ENCODE data around the gene EXOC3. TPM values are rescaled to one million over a fixed set of nuclear protein-coding genes. Genes with fewer than 3 reads are reported as not detected.

The EXOC3 gene
- total RNA-seq, 4 donors from 2014 or later = 69.9 to 240 (median 76.1) TPM

DNA sequence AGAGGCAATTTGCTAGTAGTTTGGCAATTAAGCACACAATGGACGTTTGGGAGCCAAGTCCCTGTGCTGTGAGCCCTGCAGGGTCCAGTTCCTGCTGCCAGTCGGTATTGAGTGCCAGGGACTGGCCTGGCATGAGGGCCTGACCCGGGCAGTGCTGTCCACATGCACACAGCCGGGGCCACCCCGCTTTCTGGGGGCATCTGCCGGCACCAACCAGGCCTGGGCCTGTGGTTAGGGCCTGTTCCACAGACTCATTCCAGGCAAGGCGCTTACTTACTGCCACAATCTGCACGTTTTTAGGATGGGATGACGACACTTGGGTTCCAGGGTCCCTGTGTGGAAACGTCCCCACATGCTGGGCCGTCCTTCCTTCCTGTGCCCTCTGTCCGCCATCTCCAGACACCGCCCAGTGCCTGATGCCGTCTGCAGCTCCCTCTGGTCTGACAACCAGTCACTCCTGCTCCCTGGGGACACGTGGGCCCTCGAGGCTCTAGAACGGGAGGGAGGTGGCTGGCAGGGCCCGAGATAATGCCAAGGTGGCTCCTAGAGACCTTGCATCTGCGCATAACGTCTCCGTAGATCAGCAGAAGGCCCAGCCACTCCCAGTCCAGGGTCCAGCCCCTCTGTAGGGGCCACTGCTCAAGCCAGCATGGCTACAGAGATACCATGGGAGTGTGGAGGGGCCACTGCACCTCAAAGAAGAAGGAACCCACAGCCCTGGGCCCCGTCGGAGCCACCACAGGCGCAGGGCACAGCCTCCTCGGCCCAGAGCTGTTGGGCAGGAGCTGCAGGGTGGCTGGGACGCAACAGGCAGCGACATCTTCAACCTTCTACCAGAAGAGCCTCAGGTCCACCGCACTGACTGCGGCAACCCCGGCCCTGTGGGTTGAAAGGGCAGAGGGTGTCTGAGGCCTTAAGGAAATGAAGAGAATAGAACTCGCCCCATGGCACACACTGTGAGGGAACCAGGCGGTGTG is 56.5 kb downstream of the EXOC3 start:
- H3K27me3 ChIP-seq = peaks cover 62% of the 10 kb centered on the region

DNA sequence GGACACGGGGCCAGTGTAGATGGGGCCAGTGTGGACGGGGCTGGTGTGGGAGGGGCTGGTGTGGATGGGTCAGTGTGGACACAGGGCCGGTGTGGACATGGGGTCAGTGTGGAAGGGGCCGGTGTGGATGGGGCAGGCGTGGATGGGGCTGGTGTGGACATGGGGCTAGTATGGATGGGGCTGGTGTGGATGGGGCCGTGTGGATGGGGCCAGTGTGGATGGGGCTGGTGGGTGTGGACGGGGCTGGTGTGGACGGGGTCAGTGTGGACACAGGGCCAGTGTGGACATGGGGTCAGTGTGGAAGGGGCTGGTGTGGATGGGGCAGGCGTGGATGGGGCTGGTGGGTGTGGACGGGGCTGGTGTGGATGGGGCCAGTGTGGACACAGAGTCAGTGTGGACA is 57.5 kb downstream of the EXOC3 start:
- Histone ChIP-seq H3K4me3 (no peak overlapping the region), H3K4me1 (no peaks in the 10 kb centered on the region), H3K27me3 (peaks cover 66% of the 10 kb centered on the region)

More for the DNA sequence above, 56.5 kb downstream of the EXOC3 start:
- TF ChIP-seq EP300 (IDR thresholded peaks at IDR 0.05; ENCODE audit: low read depth) (no peak), POLR2A (IDR thresholded peaks at IDR 0.05) (no peak), POLR2AphosphoS5 (IDR thresholded peaks at IDR 0.05) (no peak)
- TF ChIP-seq, protein P1, sequence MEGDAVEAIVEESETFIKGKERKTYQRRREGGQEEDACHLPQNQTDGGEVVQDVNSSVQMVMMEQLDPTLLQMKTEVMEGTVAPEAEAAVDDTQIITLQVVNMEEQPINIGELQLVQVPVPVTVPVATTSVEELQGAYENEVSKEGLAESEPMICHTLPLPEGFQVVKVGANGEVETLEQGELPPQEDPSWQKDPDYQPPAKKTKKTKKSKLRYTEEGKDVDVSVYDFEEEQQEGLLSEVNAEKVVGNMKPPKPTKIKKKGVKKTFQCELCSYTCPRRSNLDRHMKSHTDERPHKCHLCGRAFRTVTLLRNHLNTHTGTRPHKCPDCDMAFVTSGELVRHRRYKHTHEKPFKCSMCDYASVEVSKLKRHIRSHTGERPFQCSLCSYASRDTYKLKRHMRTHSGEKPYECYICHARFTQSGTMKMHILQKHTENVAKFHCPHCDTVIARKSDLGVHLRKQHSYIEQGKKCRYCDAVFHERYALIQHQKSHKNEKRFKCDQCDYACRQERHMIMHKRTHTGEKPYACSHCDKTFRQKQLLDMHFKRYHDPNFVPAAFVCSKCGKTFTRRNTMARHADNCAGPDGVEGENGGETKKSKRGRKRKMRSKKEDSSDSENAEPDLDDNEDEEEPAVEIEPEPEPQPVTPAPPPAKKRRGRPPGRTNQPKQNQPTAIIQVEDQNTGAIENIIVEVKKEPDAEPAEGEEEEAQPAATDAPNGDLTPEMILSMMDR (IDR thresholded peaks at IDR 0.05) = no peak
- WGBS, 2 donors (ENCODE audit: low coverage in 1 of 2) = 90% methylated on average over 31 of the region's 32 CpGs; no CpG with 5 or more reads in 1 of the 2 donors
- Histone ChIP-seq H3K4me1 (no peaks in the 10 kb centered on the region), H3K27ac (no peak overlapping the region), H3K9me3 (no peaks in the 10 kb centered on the region), H3K36me3 (no peaks in the 10 kb centered on the region), H3K4me3 (no peak overlapping the region)
- intact Hi-C loops (cut with DNase I; ENCODE audit: low total_unique reads) (no loop called here), in situ Hi-C loops (cut with MboI; ENCODE audit: low pct_ligation_motif_present in 1 of 4, low pct_unique_long_range_greater_than_20kb in 1 of 4, low sequenced_read_pairs in 3 of 4) (no loop called here)
- no peak for DNase-seq

DNA sequence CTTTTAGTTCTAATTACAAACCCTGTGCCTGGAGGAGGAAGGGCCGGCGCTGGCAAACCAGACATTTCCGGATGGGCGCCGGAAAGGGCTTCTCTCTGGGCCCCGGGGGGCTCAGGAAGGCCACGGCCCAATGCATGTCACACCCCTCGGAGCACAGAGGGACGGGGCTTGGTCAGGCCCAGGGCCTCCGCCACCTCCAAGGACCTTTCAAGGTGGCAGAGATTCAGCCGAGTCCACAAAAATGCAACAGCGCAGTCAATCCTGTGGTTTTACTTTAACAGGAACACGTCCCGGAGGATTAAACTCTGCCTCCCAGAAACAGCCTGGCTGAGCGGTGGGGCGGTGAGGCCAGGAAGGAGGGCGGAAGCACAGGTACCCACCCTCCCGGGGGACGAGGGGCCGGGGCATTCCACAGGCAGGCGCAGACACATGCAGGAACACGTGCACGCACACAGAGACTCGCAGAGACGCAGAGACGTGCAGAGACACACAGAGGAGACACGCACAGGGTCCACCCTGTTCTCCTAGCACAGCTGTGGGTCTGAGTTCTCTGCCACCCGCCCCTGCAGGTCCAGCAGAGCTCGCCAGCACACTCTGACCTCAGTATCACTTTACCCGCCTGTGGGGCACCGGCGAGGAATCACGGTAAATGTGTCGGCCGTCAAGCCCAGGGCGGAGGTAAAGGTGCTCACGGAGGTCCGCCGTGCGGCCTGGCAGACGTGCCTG is 58.3 kb downstream of the EXOC3 start:
- no peak for TF ChIP-seq EP300 (IDR thresholded peaks at IDR 0.05; ENCODE audit: low read depth)
- TF ChIP-seq, protein P1 (IDR thresholded peaks at IDR 0.05) = no peak
- TF ChIP-seq POLR2AphosphoS5 (IDR thresholded peaks at IDR 0.05) = no peak
- no peak for TF ChIP-seq POLR2A (IDR thresholded peaks at IDR 0.05)
- peaks cover 72% of the 10 kb centered on the region for H3K27me3 ChIP-seq
- no peaks in the 10 kb centered on the region for H3K9me3 ChIP-seq
- WGBS, 2 donors (ENCODE audit: low coverage in 1 of 2) = 79% methylated on average over 41 of the region's 41 CpGs; no CpG with 5 or more reads in 1 of the 2 donors
- H3K27ac ChIP-seq = no peak overlapping the region
- H3K4me1 ChIP-seq = no peaks in the 10 kb centered on the region
- no peak overlapping the region for H3K4me3 ChIP-seq
- in situ Hi-C loops (cut with MboI; ENCODE audit: low pct_ligation_motif_present in 1 of 4, low pct_unique_long_range_greater_than_20kb in 1 of 4, low sequenced_read_pairs in 3 of 4) = no loop called here
- no peaks in the 10 kb centered on the region for H3K36me3 ChIP-seq
- intact Hi-C loops (cut with DNase I; ENCODE audit: low total_unique reads) = no loop called here
- no peak for DNase-seq

More for the DNA sequence above, 57.5 kb downstream of the EXOC3 start:
- Histone ChIP-seq H3K9me3 (no peaks in the 10 kb centered on the region), H3K27ac (no peak overlapping the region), H3K36me3 (no peaks in the 10 kb centered on the region)
- whole genome bisulfite sequencing, 2 donors (ENCODE audit: low coverage in 1 of 2) = 66 to 86% methylated on average over 9 to 10 of the region's 10 CpGs
- in situ Hi-C loops (cut with MboI; ENCODE audit: low pct_ligation_motif_present in 1 of 4, low pct_unique_long_range_greater_than_20kb in 1 of 4, low sequenced_read_pairs in 3 of 4) = no loop called here
- no peak for DNase-seq
- TF ChIP-seq EP300 (IDR thresholded peaks at IDR 0.05; ENCODE audit: low read depth) (no peak), POLR2A (IDR thresholded peaks at IDR 0.05) (no peak), POLR2AphosphoS5 (IDR thresholded peaks at IDR 0.05) (no peak)
- TF ChIP-seq, protein P1 (IDR thresholded peaks at IDR 0.05) = no peak
- intact Hi-C loops (cut with DNase I; ENCODE audit: low total_unique reads) = no loop called here

DNA sequence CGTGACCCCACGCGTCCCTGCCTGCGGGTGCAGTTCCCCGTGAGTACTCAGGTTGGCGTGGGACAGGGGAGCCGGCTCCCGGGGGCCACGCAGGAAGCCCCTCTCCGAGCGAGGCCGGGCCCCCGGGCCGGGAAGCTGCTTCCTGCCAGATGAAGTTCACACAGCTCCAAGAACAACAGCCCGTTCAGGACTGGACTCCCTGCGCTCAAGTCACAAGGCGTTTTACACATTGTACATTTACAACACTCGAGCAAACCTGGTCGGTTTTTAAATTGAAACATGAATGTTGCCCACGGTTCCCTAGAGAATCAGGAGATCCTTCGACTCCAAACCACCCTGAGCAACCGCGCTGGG is 58.8 kb downstream of the EXOC3 start:
- intact Hi-C loops (cut with DNase I; ENCODE audit: low total_unique reads) = no loop called here
- no peaks in the 10 kb centered on the region for H3K9me3 ChIP-seq
- peaks cover 71% of the 10 kb centered on the region for H3K27me3 ChIP-seq
- H3K27ac ChIP-seq = no peak overlapping the region
- in situ Hi-C loops (cut with MboI; ENCODE audit: low pct_ligation_motif_present in 1 of 4, low pct_unique_long_range_greater_than_20kb in 1 of 4, low sequenced_read_pairs in 3 of 4) = no loop called here
- 20 to 52% methylated on average over 3 to 23 of the region's 23 CpGs for WGBS, 2 donors (ENCODE audit: low coverage in 1 of 2)
- no peak for TF ChIP-seq POLR2AphosphoS5 (IDR thresholded peaks at IDR 0.05)
- TF ChIP-seq EP300 (IDR thresholded peaks at IDR 0.05; ENCODE audit: low read depth) = no peak
- TF ChIP-seq POLR2A (IDR thresholded peaks at IDR 0.05) = no peak
- TF ChIP-seq, protein P1 (IDR thresholded peaks at IDR 0.05) = no peak
- no peak overlapping the region for H3K4me3 ChIP-seq
- H3K36me3 ChIP-seq = no peaks in the 10 kb centered on the region
- no peaks in the 10 kb centered on the region for H3K4me1 ChIP-seq
- no peak for DNase-seq

All from transverse colon (tissue), 4 donors.